Medulla oblongata (tissue), 1 donor: ENCODE data around the gene SYNDIG1.

Source experiments
- DNase-seq: peaks from one replicate; pipeline ENCODE4 v3.0.0-alpha.2; 2015; ENCODE audit errors: extremely low spot score

Gene SYNDIG1

GRCh38 chr20:24583169-24583792, 113.9 kb downstream of the SYNDIG1 start:
- no peak for DNase-seq

- no peak for DNase-seq
These were observed 114.6 kb downstream of the SYNDIG1 start for GRCh38 chr20:24584078-24584477.

GRCh38 chr20:24584538-24585356, 115.3 kb downstream of the SYNDIG1 start:
- DNase-seq = peak; percentile 48

- no peak for DNase-seq
These were observed 116.5 kb downstream of the SYNDIG1 start for GRCh38 chr20:24585796-24586522.

- DNase-seq = no peak
These were observed 117.1 kb downstream of the SYNDIG1 start for GRCh38 chr20:24586523-24586840.

- no peak for DNase-seq
These were observed 118.1 kb downstream of the SYNDIG1 start for GRCh38 chr20:24587384-24588046.

- DNase-seq = no peak
These were observed 118.7 kb downstream of the SYNDIG1 start for GRCh38 chr20:24588047-24588635.

- DNase-seq = no peak
These were observed 119.4 kb downstream of the SYNDIG1 start for GRCh38 chr20:24588725-24589340.

- no peak for DNase-seq
These were observed 120.0 kb downstream of the SYNDIG1 start for GRCh38 chr20:24589381-24589780.

- DNase-seq = no peak
These were observed 120.4 kb downstream of the SYNDIG1 start for GRCh38 chr20:24589815-24590177.

- no peak for DNase-seq
These were observed 121.0 kb downstream of the SYNDIG1 start for GRCh38 chr20:24590178-24590982.

- DNase-seq = no peak
These were observed 127.6 kb downstream of the SYNDIG1 start for GRCh38 chr20:24597051-24597450.

- DNase-seq = no peak
These were observed 128.9 kb downstream of the SYNDIG1 start for GRCh38 chr20:24598346-24598745.

- DNase-seq = no peak
These were observed 129.6 kb downstream of the SYNDIG1 start for GRCh38 chr20:24598996-24599395.

- no peak for DNase-seq
These were observed 130.6 kb downstream of the SYNDIG1 start for GRCh38 chr20:24600012-24600411.

GRCh38 chr20:24603454-24603853, 134.0 kb downstream of the SYNDIG1 start:
- no peak for DNase-seq

- DNase-seq = no peak
These were observed 135.7 kb downstream of the SYNDIG1 start for GRCh38 chr20:24604966-24605665.

- peak; percentile 54 for DNase-seq
These were observed 136.6 kb downstream of the SYNDIG1 start for GRCh38 chr20:24605937-24606455.

- DNase-seq = no peak
These were observed 138.0 kb downstream of the SYNDIG1 start for GRCh38 chr20:24607402-24607801.
